ENCODE data around the gene MAST4. TPM values are rescaled to one million over a fixed set of nuclear protein-coding genes. Genes with fewer than 3 reads are reported as not detected.

Gene MAST4
- total and polyA plus RNA-seq, 2 of the 8 experiments (the other 6 are each of a cell fraction or from before 2014, with no cell fraction given) = 1.5 to 2.6 TPM

GRCh38 chr5:66854416-66854815 lies 258.2 kb downstream of the MAST4 start:
- Histone ChIP-seq H3K27ac (ENCODE audit: low read depth, low read length) (no peak overlapping the region), H3K4me1 (replicated peaks in 1 of 4; ENCODE audit: control insufficient read depth in 3 of 4, insufficient read depth in 4 of 4, low read length in 3 of 4) (no peaks in the 10 kb centered on the region; a peak in 1 of 7 replicates), H3K56ac (replicated peaks; ENCODE audit: insufficient read length, low read depth, low read length) (no peak overlapping the region), H4K91ac (replicated peaks; ENCODE audit: insufficient read length, low read length) (no peak overlapping the region), H3K27me3 (replicated peaks in 1 of 4; ENCODE audit: control insufficient read depth in 3 of 4, extremely low read depth in 1 of 4, insufficient read depth in 3 of 4, low read length in 3 of 4) (no peaks in the 10 kb centered on the region), H3K79me1 (ENCODE audit: low read depth, low read length) (no peaks in the 10 kb centered on the region), H2AK5ac (ENCODE audit: low read depth, low read length) (no peak overlapping the region), H3K4ac (replicated peaks; ENCODE audit: insufficient read length, low read depth, low read length) (no peak overlapping the region), H3K23me2 (ENCODE audit: low read depth, low read length) (no peaks in the 10 kb centered on the region), H3K9me3 (ENCODE audit: insufficient read depth in 2 of 2, low read depth in 1 of 2, low read length in 1 of 2) (no peaks in the 10 kb centered on the region), H3K36me3 (ENCODE audit: control insufficient read depth in 2 of 4, insufficient read depth in 4 of 4, low read length in 3 of 4) (no peaks in the 10 kb centered on the region), H3K23ac (ENCODE audit: insufficient read length) (no peak overlapping the region), H2BK120ac (replicated peaks; ENCODE audit: low read depth, low read length) (no peak overlapping the region), H3K18ac (ENCODE audit: extremely low read depth, low read length) (no peak overlapping the region), H4K8ac (ENCODE audit: extremely low read depth, insufficient read depth, low read length) (no peak overlapping the region), H3K79me2 (ENCODE audit: control insufficient read depth in 1 of 2, insufficient read depth in 2 of 2, low read length in 2 of 2) (no peaks in the 10 kb centered on the region), H2BK5ac (ENCODE audit: low read depth, low read length) (no peak overlapping the region), H3K4me2 (ENCODE audit: insufficient read depth in 1 of 2, low read depth in 2 of 2, low read length in 2 of 2) (no peak overlapping the region), H2AFZ (ENCODE audit: low read length) (no peak overlapping the region), H3K4me3 (ENCODE audit: extremely low read depth in 1 of 4, insufficient read depth in 2 of 4, low read depth in 3 of 4, low read length in 4 of 4) (no peak overlapping the region), H2BK20ac (ENCODE audit: low read length) (no peak overlapping the region), H2BK12ac (ENCODE audit: low read depth, low read length) (no peak overlapping the region), H3K14ac (ENCODE audit: insufficient read length) (no peak overlapping the region), H3K9ac (replicated peaks in 1 of 4; ENCODE audit: extremely low read depth in 1 of 4, low read depth in 3 of 4, low read length in 3 of 4) (no peak overlapping the region), H4K5ac (ENCODE audit: insufficient read length, low read depth, low read length) (no peak overlapping the region), H2BK15ac (ENCODE audit: low read length) (no peak overlapping the region), H4K20me1 (replicated peaks in 1 of 2; ENCODE audit: control insufficient read depth in 1 of 2, insufficient read depth in 2 of 2, low read length in 2 of 2) (no peaks in the 10 kb centered on the region)
- CTCF ChIA-PET (ENCODE audit: partially characterized antibody) = interaction anchor here (1.1 to 1.2 kb wide), 2 partner anchors 18 to 26 kb away, joined by 3 to 4 read pairs; no protein-coding TSS in a partner anchor
- POLR2A ChIA-PET (ENCODE audit: partially characterized antibody) = no interaction called here
- no peak for DNase-seq (ENCODE audit: low read depth in 1 of 2, low spot score in 2 of 2)
- WGBS, 2 experiments (ENCODE audit: extremely low coverage in 1 of 2, insufficient coverage in 1 of 2, insufficient read length in 1 of 2, insufficient replicate concordance in 2 of 2, low coverage in 1 of 2, low lambda C conversion rate in 2 of 2, missing lambda C conversion rate in 1 of 2) = 92% methylated on average over 4 of the region's 4 CpGs; no CpG with 5 or more reads in 1 of the 2 experiments
- FAIRE-seq = no peak
- TF ChIP-seq GABPA (IDR thresholded peaks at IDR 0.05; ENCODE audit: borderline replicate concordance, insufficient read depth, low read length) (no peak), CTBP2 (IDR thresholded peaks at IDR 0.05; ENCODE audit: borderline replicate concordance, insufficient read depth, insufficient read length, low read length) (no peak), TBP (IDR thresholded peaks at IDR 0.05; ENCODE audit: low read depth, low read length) (no peak), E2F6 (IDR thresholded peaks at IDR 0.05) (no peak), CHD2 (IDR thresholded peaks at IDR 0.05; ENCODE audit: low read length) (no peak), NRF1 (IDR thresholded peaks at IDR 0.05; ENCODE audit: low read depth, low read length) (no peak), BRCA1 (IDR thresholded peaks at IDR 0.05; ENCODE audit: low read depth, low read length) (no peak), SUZ12 (IDR thresholded peaks at IDR 0.05; ENCODE audit: low read length) (no peak), HDAC2 (IDR thresholded peaks at IDR 0.05; ENCODE audit: borderline replicate concordance in 1 of 2, low read depth in 2 of 2, low read length in 2 of 2) (no peak), RFX5 (IDR thresholded peaks at IDR 0.05; ENCODE audit: borderline replicate concordance, low read depth, low read length) (no peak), JUND (IDR thresholded peaks at IDR 0.05; ENCODE audit: low read length) (no peak), PHF8 (conservative IDR thresholded peaks at IDR 0.05; ENCODE audit: low read depth, low read length) (no peak)

Measured in H1 (cell line).